Mucosa of descending colon (tissue), 3 donors: ENCODE measurements around the gene CNTLN. TPM values are rescaled to one million over a fixed set of nuclear protein-coding genes. Genes with fewer than 3 reads are reported as not detected.

ENCODE experiments used
- ATAC-seq: fragments of 200-7000 bp; cut with Tn5 transposase; one replicate; pipeline ENCODE4 v1.9.1; 2020; ENCODE audit warnings: mild to moderate bottlenecking, moderate library complexity
- DNase-seq, 3 donors: peaks; one replicate each; pipeline ENCODE4 v3.0.0-alpha.2; 2020
- H3K36me3 ChIP-seq: fragments of 200-600 bp; one replicate; pipeline ENCODE4 v1.8.0; 2021; ENCODE audit warnings: low read depth, mild to moderate bottlenecking
- H3K4me1 ChIP-seq: fragments of 200-600 bp; one replicate; pipeline ENCODE4 v1.8.0; 2021; ENCODE audit warnings: low read depth, mild to moderate bottlenecking
- H3K4me3 ChIP-seq: fragments of 200-600 bp; one replicate; pipeline ENCODE4 v1.8.0; 2021; ENCODE audit warnings: mild to moderate bottlenecking
- H3K9me3 ChIP-seq: fragments of 200-600 bp; one replicate; pipeline ENCODE4 v1.8.0; 2021; ENCODE audit warnings: mild to moderate bottlenecking
- intact Hi-C, 2 donors: fragments of 100-400 bp; cut with DNase I in 1 of 2; cut with micrococcal nuclease in 1 of 2; formaldehyde crosslinking; loops; one replicate each; pipeline versions ENCODE4 v1.11.0 to v1.11.1; 2022; cut with DNase I, micrococcal nuclease
- total RNA-seq, 3 donors: library from RNA; stranded (reverse); fragmentation: NEBNext Ultra II Directional in 2 of 3; extraction: Animal tissue kit (Norgen Biotek cat#: 25700) in 2 of 3; gene quantifications; one replicate each; pipeline versions ENCODE4 v1.2.1 to v1.2.4, GENCODE V29; 2021 to 2023
- TF ChIP-seq, protein P1 (sequence below): fragments of 200-600 bp; IDR thresholded peaks from one replicate; pipeline ENCODE4 v1.8.0; 2022; ENCODE audit warnings: antibody characterized with exemption, mild to moderate bottlenecking
- donor health status: DM: no; HTN: no; CAD: no; lungs with moderate emphysema.
- donor health status: DM: no; HTN: no; CAD: no.
- donor health status: DM: no; HTN: yes; CAD: no.

CNTLN gene
- total RNA-seq, 3 donors from 2014 or later = 1.5 to 9.8 (median 4.1) TPM

GRCh38 chr9:17532461-17532860 is 397.6 kb downstream of the CNTLN start:
- Histone ChIP-seq H3K4me1 (no peaks in the 10 kb centered on the region), H3K4me3 (no peak overlapping the region), H3K36me3 (no peaks in the 10 kb centered on the region), H3K9me3 (no peaks in the 10 kb centered on the region)
- TF ChIP-seq, protein P1, sequence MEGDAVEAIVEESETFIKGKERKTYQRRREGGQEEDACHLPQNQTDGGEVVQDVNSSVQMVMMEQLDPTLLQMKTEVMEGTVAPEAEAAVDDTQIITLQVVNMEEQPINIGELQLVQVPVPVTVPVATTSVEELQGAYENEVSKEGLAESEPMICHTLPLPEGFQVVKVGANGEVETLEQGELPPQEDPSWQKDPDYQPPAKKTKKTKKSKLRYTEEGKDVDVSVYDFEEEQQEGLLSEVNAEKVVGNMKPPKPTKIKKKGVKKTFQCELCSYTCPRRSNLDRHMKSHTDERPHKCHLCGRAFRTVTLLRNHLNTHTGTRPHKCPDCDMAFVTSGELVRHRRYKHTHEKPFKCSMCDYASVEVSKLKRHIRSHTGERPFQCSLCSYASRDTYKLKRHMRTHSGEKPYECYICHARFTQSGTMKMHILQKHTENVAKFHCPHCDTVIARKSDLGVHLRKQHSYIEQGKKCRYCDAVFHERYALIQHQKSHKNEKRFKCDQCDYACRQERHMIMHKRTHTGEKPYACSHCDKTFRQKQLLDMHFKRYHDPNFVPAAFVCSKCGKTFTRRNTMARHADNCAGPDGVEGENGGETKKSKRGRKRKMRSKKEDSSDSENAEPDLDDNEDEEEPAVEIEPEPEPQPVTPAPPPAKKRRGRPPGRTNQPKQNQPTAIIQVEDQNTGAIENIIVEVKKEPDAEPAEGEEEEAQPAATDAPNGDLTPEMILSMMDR = no peak
- ATAC-seq = no peak
- no peak for DNase-seq
- intact Hi-C loops = loop anchor here in 1 of 2 donors (5.0 kb wide), 1 partner anchor 270 kb away; no protein-coding TSS in a partner anchor

GRCh38 chr9:17535176-17535575 is 400.3 kb downstream of the CNTLN start:
- Histone ChIP-seq H3K4me1 (no peaks in the 10 kb centered on the region), H3K4me3 (no peak overlapping the region), H3K36me3 (no peaks in the 10 kb centered on the region), H3K9me3 (no peaks in the 10 kb centered on the region)
- no peak for DNase-seq
- TF ChIP-seq, protein P1 = no peak
- ATAC-seq = no peak
- intact Hi-C loops = no loop called here

DNA sequence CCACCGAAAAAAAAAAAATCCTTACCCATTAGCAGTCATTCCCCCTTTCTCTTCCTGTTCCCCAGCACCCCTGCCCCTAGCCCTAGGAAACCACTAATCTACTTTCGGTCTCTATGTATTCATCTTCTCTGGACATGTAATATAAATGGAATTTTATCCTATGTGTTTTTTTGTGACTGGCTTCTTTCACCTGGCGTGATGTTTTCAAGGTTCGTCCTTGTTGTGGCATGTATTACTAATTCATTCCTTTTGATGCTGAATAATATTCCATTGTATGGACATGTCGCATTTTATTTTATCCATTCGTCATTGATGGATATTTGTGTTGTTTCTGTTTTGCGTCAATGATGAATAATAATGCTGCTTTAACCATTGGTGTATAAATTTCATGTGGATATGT is 401.2 kb downstream of the CNTLN start:
- Histone ChIP-seq H3K4me1 (no peaks in the 10 kb centered on the region), H3K4me3 (no peak overlapping the region), H3K9me3 (no peaks in the 10 kb centered on the region), H3K36me3 (no peaks in the 10 kb centered on the region)
- no peak for ATAC-seq
- TF ChIP-seq, protein P1 = no peak
- intact Hi-C loops = no loop called here
- DNase-seq = no peak

DNA sequence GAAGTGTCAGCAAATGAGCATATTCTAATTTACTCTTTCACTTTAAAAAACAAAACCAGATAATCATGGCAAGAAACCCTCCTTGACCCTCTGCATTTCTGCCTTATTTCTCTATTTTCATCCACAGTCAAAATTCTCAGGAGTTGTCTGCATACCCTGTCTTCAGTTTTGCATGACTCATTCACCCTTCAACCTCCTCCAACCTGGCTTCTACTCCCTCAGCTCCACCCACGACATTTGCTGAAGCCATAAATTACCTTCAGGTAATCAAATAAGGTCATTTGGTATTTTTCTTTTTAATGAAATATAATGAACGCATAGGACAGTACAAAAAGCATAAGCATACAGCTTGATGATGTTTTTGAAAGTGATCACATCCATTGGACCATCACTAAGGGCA is 416.2 kb downstream of the CNTLN start:
- Histone ChIP-seq H3K4me1 (no peaks in the 10 kb centered on the region), H3K4me3 (no peak overlapping the region), H3K36me3 (no peaks in the 10 kb centered on the region), H3K9me3 (peaks cover 6% of the 10 kb centered on the region)
- DNase-seq (no peak), ATAC-seq (no peak)
- TF ChIP-seq, protein P1 = no peak
- intact Hi-C loops = no loop called here
